GM21515 (cell line): Measurements from ENCODE around the gene MSH3.
A peak's percentile ranks its signal among the peaks of the same experiment; 100 is the strongest.
"Not testable (repeated sequence)": the region's sequence is repeated elsewhere in the genome, so short reads cannot be mapped to it uniquely, and the experiment has no call there.

Experiments used
- ATAC-seq: cut with Tn5 transposase; IDR thresholded peaks from one replicate; pipeline ENCODE4 v1.9.1; 2021; ENCODE audit not compliant: unreplicated experiment

MSH3 gene

GRCh38 chr5:80789319-80790016 is 135.0 kb downstream of the MSH3 start:
- ATAC-seq: not testable (repeated sequence)

DNA sequence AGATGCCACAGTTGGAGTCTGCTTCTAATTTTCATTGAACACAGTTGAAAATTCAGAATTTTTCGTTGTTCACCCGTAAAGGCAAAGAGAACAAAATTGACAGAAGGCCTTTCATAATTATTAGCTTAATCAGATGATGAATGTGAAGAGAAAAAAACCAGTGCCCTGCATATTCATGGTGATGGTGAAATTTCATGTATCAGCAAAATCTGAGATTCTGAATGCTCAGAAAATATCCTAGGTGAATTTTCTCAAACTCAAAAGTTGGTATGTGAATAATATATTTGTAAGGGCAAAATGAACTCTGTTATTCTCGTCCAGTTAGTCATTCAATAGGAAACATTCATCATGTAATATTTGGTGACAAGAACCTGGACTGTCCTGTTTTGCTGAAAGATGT is 136.2 kb downstream of the MSH3 start:
- ATAC-seq: no peak

DNA sequence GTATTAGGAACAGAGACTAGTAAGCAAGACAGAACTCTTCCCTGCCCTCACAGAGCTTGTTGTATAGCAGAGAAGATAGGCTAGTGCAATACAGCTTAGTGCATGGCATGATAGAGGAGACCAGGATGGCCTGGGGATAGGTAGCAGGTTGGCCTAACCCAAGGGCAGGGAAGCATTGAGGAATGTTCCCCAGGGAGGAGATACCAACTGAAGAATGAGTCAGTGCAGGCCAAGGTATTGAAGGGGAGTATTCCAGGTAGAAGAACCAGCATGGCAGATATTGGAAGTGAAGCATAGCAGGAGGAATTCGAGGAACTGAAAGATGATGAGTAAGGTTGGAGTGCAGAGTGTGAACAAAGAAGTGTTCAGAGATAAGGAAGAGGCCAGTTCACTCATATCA is 138.9 kb downstream of the MSH3 start:
- no peak for ATAC-seq

DNA sequence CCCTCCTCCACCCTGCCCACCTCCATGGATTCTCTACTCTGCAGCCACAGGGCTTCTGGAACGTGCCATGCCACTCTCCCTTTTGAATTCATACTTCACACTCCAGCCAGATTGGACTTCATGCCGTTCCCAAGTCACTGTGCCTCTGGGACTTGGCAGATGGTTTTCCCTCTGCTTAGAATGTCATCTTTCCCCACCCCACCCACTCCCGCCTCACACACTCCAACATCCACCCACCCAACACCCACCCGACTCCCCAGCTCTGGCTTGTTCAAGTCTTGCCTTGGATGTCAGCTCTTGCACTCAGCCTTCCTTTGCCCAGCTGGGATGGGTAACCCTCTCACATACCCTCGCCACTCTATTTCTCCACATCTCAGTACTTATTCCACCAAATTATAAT is 142.4 kb downstream of the MSH3 start:
- no peak for ATAC-seq

DNA sequence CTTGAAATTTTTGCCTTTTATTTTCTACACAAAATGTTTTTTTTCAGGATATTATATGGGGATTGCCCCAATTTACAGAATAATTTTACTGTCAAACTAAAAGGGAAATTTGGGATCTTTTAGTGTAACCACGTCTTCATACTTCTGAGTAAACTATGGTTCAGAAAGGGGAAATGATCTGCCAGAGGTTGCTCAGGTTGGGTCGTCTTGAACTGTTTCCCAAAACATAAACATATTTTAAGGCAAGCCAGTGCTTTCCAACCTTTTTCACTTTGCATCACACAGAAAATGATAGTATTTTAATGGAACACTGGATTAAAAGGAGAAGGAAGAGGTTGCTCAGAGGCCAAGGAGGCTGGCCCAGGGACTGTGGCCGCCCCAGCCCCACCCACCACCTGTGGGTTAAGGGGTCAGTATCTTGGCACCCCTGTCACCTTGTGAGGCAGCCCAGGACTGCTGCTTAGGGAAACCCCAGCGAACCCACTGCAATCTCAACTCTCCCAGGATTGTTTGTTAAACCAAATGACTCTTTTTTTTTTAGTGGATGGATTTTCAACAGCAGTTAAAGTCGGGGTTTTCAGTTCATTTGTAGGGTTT is 143.1 kb downstream of the MSH3 start:
- ATAC-seq: no peak

- no peak for ATAC-seq
These were observed 143.7 kb downstream of the MSH3 start for GRCh38 chr5:80798166-80798565.

DNA sequence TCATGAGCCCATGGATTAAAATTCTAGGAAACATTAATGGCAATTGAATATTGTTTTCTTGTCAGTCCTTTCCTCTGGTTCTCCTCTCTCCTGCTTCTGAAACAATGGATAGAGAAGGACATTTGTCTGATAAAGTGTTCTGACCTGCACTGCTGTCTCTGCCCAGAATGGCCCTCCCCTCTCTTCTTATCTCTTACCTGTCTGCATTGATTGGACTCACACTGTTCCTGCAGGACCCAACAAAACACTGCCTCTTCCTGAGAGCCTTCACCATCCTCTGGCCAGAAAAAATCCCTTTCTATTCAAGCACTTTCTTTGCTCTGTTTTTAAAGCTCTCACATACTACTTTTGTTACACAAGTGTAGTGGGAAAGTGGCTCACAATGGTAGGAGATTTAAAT is 144.2 kb downstream of the MSH3 start:
- no peak for ATAC-seq

GRCh38 chr5:80799041-80799440 is 144.6 kb downstream of the MSH3 start:
- no peak for ATAC-seq

DNA sequence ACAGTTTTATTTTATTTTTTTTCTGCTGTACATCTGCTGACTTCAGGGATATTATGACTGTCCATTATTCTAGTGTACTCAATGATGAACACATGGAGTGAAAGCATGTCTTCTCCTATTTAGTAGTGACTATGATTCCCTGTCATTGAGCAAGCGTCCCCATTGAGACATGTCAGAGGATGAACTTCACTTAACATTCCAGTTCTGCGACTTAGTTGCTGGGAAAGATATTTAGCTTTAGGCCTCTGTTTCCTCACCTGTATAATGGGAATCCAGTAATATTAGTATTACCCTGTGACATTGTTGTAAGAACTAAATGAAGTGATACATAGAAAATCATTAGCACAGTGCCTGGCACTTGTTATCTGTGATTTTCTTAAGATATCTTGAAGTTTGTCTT is 145.1 kb downstream of the MSH3 start:
- ATAC-seq: no peak

- ATAC-seq: no peak
These were observed 149.9 kb downstream of the MSH3 start for GRCh38 chr5:80804332-80804731.

- ATAC-seq: no peak
These were observed 150.6 kb downstream of the MSH3 start for GRCh38 chr5:80805038-80805437.

- ATAC-seq: no peak
These were observed 152.5 kb downstream of the MSH3 start for GRCh38 chr5:80806929-80807328.

DNA sequence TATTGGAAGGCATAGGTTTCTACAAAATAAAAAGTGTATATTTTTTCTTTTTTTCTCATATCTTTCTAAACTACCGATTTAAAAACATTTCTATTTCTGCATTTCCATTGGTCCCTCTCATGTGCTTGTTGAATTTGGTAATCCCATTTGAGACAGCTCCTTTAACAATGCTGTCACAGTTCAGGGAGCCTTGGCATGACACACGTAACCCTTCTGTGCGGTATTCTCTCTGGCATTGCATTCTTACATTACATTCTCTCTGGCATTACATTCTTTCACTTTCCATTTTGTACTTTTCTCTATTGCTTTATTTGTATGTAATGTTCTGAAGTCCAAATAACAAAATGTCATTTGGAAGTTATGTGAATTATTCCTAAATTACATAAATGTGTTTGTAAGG is 155.0 kb downstream of the MSH3 start:
- no peak for ATAC-seq

DNA sequence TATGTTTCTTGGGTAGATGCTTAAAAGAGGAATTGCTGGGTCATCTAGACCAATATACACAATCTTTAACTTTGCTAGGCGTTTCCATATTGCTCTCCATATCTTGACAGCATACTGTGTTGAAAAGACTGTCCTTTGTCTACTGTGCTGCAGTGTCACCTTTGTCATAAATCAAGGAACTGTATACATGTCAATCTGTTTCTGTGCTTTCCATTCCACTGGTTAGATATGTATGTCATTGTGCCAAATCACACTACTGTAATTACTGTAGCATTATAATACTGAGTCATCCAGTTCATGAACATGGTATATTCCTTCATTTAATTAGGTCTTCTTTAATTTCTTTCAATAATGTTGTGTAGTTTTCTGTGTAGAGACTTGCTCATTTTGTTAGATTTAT is 156.0 kb downstream of the MSH3 start:
- no peak for ATAC-seq

DNA sequence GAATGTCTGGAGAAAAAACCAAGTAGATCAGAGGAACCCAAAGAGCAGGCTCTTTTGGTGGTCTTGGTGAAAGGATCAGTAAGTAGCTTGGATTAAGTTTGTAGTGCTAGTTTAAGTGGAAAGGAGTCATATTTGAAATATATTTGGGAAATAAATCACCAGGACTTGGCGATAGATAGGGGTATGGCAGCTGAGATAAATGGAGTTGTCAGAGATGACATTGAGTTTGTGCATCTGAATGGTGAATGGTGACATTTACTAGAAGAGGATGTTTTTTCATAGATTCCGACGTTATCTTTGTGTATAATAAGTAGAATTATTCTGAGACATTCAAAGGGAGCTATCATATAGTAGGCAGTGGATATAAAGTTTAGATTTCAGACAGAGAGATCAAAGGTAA is 162.1 kb downstream of the MSH3 start:
- no peak for ATAC-seq

- no peak for ATAC-seq
These were observed 166.2 kb downstream of the MSH3 start for GRCh38 chr5:80820685-80821084.

GRCh38 chr5:80822640-80823039 is 168.2 kb downstream of the MSH3 start:
- ATAC-seq: no peak

DNA sequence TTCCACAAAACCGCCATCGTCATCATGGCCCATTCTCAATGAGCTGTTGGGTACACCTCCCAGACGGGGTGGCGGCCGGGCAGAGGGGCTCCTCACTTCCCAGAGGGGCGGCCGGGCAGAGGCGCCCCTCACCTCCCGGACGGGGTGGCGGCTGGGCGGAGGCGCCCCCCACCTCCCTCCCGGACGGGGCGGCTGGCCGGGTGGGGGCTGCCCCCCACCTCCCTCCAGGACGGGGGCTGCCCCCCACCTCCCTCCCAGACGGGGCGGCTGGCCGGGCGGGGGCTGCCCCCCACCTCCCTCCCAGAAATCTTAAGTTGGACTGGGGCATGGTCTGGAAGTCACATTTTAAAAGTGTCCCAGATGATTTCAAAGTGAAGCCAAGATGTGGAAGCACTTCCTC is 169.7 kb downstream of the MSH3 start:
- not testable (repeated sequence) for ATAC-seq

- ATAC-seq: no peak
These were observed 171.5 kb downstream of the MSH3 start for GRCh38 chr5:80825786-80826460.

- ATAC-seq: no peak
These were observed 180.3 kb downstream of the MSH3 start for GRCh38 chr5:80834710-80835109.

DNA sequence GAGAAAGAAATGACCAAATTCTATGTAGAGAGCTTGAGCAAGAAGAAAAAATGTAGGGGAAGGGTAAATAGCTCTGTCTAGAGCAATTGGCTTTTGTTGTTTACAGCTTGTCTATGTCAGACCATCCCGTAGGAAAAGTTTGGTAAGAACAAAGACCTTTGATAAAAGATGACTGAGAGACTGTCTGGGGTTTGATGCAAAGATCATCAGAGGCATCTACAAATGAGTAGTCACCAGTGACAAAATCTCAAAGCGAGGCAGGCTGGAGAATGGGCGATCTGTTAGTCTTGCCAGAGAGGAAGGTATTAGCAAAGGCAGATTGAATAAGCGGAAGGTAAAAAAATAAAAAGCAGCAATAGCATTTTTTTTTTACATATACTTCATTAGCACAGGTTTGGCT is 180.7 kb downstream of the MSH3 start:
- no peak for ATAC-seq

DNA sequence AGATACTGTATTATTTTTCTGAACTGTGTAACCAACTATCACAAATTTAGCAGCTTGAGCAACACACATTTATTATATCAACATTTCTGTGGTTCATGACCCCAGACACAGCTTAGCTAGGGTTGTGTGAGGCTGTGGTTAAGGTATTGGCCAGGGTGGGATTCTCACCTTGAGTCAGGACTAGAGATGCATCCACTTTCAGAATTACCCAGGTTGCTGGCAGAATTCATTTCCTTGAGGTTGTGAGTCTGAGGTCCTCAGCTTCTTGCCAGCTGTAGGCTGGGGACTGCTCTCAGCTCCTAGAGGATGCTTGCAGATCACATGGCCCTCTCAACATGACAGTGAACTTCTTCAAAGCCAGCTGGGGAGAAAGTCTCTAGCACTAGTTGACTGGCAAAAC is 183.2 kb downstream of the MSH3 start:
- peak; percentile 77 for ATAC-seq
